HL-60 (cell line): Measurements from ENCODE around the gene MORN2.

Experiments used
- CTCF ChIP-seq: IDR thresholded peaks from one replicate; pipeline ENCODE4 v1.5.1; 2011; ENCODE audit warnings: low read length, control low read depth, inconsistent platforms; ENCODE audit not compliant: insufficient read depth
- GABPA ChIP-seq: IDR thresholded peaks from 2 replicates; pipeline ENCODE4 v1.6.1; 2012; ENCODE audit warnings: low read depth
- POLR2AphosphoS5 ChIP-seq: IDR thresholded peaks from 2 replicates; pipeline ENCODE4 v1.6.1; 2012; ENCODE audit warnings: low read depth
- REST ChIP-seq: IDR thresholded peaks from 2 replicates; pipeline ENCODE4 v1.6.1; 2012; ENCODE audit warnings: low read depth; ENCODE audit not compliant: insufficient replicate concordance
- SPI1 ChIP-seq: IDR thresholded peaks from 2 replicates; pipeline ENCODE4 v1.6.1; 2012; ENCODE audit warnings: low read depth, mild to moderate bottlenecking, borderline replicate concordance

- no peak for TF ChIP-seq CTCF
- TF ChIP-seq REST, result no peak
- no peak for TF ChIP-seq GABPA
- no peak for TF ChIP-seq POLR2AphosphoS5
- TF ChIP-seq SPI1, result no peak
These were observed 35.4 kb downstream of the MORN2 start for GRCh38 chr2:38911191-38911590.
